ENCODE results near the gene ARIH2.

GRCh38 chr3:49026536-49026935 is 107.9 kb downstream of the ARIH2 start:
- no peak for TF ChIP-seq GATA2 (IDR thresholded peaks at IDR 0.05; ENCODE audit: low read depth, low read length)
- TF ChIP-seq GATA3 (IDR thresholded peaks at IDR 0.05; ENCODE audit: low read depth, low read length), result no peak
